ENCODE results near the gene BCAP31.

The BCAP31 gene

DNA sequence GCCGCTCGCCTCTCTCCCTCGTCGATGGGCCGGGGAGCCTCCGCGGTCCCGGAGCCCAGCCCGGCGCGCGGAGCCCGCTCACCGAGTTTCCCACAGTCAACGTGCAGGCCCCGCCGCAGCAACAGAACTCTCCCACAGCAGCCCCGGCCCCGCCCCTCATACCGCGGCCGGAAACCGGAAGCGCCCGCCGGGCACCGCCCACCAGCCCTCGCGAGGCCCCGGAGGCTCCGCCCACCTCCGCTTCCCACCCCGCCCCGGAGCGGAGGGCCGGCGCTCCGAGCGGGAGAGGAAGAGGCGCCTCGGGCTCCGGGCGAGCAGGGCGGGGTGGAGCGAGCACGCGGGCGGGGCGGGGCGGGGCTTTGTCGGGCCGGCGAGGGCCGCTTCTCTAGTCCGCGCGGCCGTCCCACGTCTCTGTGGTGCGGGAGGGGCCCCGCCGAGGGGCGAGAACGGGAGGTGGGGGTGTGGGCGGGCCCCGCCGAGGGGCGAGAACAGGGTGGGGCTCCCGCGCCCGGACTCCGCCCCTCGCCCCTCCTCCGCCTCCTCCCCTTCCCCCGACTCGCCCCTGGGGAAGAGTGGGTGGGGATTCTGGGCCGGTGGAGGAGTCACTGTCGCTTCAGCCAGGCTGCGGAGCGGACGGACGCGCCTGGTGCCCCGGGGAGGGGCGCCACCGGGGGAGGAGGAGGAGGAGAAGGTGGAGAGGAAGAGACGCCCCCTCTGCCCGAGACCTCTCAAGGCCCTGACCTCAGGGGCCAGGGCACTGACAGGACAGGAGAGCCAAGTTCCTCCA lies at the start of gene BCAP31, which contains the start of gene ABCD1:
Gene BCAP31, minus strand, starts transcription at position 136 of the 787 bp plus-strand sequence. CDS start 1,143 bp downstream, outside the sequence.
Gene ABCD1, plus strand, starts transcription at position 605 of the 787 bp plus-strand sequence. CDS start 411 bp downstream, outside the sequence.
- DNase-seq = peak; percentile 21 to 92 (median 83)

DNA sequence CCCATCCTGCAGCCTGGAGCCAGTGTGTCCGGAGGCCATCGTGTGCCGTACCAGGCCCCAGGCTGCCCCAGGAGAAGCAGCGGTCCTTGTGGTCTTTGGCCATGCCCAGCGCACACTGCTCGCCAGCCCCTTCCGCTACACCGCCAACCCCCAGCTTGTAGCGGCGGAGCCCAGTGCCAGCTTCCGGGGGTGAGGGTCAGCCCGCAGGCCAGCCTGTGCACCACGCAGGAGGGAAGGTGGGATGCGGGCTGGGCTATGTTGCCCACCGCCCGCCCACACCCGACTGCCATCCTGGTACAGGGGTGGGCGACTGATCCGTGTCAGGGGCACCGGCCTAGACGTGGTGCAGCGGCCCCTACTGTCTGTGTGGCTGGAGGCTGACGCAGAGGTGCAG lies 49.0 kb upstream of the BCAP31 start:
- DNase-seq = no peak

GRCh38 chrX:153772316-153773217 lies 48.4 kb upstream of the BCAP31 start:
- no peak for DNase-seq

DNA sequence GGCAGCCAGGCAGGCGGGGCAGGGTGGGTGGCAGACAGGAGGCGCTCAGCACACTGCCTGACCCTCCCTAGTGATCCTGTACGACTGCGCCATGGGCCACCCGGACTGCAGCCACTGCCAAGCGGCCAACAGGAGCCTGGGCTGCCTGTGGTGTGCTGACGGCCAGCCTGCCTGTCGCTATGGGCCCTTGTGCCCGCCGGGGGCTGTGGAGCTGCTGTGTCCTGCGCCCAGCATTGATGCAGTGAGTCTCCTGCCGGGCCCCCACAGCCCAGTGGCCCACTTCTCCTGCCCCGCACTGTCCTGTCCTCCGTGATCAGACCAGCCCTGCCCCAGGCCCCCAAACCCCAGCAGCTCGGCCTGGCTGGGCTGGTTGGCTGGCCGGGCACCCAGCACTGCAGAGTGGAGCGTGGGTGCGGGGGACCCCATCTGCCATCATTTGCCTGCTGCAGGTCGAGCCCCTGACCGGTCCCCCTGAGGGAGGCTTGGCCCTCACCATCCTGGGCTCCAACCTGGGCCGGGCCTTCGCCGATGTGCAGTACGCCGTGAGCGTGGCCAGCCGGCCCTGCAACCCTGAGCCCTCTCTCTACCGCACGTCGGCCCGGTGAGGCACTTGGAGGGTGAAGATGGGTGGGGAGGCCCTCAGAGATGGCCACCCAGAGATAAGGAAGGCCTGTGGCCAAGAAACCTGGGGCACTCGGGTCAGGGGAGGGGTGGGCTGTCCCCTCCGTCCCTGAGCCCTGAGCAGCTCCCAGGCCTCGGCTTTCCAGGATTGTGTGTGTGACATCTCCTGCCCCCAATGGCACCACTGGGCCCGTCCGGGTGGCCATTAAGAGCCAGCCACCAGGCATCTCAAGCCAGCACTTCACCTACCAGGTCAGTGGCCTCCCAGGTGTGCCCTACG lies 47.5 kb upstream of the BCAP31 start:
- DNase-seq = no peak

GRCh38 chrX:153770601-153771414 lies 46.6 kb upstream of the BCAP31 start:
- no peak for DNase-seq

DNA sequence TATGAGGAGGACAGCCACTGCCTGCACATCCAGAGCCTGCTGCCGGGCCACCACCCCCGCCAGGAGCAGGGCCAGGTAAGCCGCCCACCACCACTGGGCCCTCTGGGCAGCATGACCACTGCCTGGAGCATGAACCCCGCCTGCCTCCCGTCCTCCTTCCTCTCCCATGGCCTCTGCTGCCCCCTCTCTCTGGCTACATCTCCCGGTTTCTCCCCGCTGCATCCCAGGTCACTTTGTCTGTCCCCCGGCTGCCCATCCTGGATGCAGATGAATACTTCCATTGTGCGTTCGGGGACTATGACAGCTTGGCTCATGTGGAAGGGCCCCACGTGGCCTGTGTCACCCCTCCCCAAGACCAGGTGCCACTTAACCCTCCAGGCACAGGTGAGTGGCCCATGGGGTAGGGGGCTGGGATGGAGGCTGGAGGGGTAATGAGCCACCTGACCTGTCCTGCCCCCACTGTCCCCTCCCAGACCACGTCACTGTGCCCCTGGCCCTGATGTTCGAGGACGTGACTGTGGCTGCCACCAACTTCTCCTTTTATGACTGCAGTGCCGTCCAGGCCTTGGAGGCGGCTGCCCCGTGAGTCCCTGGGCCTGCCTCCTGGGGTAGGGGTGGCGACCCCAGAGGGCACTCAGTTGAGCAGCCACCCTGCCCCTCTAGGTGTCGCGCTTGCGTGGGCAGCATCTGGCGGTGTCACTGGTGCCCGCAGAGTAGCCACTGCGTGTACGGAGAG lies 45.8 kb upstream of the BCAP31 start:
- peak in 4 of 56 donors; percentile 21 to 46 (median 31) for DNase-seq

GRCh38 chrX:153769158-153769864 lies 45.1 kb upstream of the BCAP31 start:
- no peak for DNase-seq

DNA sequence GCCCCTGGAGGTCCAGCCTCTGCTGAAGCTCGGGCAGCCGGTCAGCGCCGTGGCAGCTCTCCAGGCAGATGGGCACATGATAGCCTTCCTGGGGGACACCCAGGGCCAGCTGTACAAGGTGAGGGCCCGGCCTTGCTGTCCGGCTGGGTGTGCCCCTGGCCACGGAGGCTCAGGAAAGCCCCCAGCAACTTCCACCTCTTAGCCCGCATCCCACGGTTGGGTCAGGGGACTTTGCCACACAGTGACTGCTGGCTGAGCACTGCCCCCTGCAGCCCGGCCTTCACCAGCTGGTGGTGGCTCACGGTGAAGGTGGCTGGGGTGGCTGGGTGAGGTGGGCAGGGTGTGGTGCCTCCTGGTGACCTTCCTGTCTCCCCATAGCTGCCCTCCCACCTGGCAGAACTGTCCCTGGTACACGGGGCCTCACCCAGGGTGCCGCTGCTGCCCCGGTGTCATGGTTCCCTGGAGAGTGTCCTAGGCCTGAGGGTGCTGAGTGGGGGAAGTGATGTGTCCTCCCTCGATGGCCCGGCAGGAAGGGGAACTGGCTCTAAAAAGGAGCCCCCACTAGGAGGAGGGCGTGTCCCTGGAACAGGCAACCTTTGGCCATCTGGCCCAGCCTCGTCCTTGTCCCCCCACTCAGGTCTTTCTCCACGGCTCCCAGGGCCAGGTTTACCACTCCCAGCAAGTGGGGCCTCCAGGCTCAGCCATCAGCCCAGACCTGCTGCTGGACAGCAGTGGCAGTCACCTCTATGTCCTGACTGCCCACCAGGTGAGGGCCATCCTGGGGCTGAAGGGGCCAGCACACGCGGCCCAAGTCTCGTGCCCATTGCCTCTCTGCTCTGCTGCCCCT lies 44.3 kb upstream of the BCAP31 start:
- DNase-seq = no peak

GRCh38 chrX:153767674-153768055 lies 43.5 kb upstream of the BCAP31 start:
- no peak for DNase-seq

DNA sequence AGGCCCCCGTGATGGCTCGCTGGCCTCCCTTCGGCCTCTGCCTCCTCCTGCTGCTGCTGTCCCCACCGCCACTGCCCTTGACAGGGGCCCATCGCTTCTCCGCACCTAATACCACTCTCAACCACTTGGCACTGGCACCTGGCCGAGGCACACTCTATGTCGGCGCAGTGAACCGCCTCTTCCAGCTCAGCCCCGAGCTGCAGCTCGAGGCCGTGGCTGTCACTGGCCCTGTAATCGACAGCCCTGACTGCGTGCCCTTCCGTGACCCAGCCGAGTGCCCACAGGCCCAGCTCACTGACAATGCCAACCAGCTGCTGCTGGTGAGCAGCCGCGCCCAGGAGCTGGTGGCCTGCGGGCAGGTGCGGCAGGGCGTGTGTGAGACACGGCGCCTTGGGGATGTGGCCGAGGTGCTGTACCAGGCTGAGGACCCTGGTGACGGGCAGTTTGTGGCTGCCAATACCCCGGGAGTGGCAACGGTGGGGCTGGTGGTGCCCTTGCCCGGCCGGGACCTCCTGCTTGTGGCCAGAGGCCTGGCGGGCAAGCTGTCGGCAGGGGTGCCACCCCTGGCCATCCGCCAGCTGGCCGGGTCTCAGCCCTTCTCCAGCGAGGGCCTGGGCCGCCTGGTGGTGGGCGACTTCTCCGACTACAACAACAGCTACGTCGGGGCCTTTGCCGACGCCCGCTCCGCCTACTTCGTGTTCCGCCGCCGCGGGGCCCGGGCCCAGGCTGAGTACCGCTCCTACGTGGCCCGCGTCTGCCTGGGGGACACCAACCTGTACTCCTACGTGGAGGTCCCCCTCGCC lies 42.9 kb upstream of the BCAP31 start:
- DNase-seq = no peak

- DNase-seq = peak in 37 of 56 donors; percentile 9 to 81 (median 42)
Measured at GRCh38 chrX:153766098-153766817, 42.1 kb upstream of the BCAP31 start.

- DNase-seq = peak in 55 of 56 donors; percentile 35 to 98 (median 89)
Measured at GRCh38 chrX:153765138-153766079, 41.2 kb upstream of the BCAP31 start.

GRCh38 chrX:153764786-153765137 lies 40.6 kb upstream of the BCAP31 start:
- peak in 2 of 56 donors; percentile 31 to 93 for DNase-seq

DNA sequence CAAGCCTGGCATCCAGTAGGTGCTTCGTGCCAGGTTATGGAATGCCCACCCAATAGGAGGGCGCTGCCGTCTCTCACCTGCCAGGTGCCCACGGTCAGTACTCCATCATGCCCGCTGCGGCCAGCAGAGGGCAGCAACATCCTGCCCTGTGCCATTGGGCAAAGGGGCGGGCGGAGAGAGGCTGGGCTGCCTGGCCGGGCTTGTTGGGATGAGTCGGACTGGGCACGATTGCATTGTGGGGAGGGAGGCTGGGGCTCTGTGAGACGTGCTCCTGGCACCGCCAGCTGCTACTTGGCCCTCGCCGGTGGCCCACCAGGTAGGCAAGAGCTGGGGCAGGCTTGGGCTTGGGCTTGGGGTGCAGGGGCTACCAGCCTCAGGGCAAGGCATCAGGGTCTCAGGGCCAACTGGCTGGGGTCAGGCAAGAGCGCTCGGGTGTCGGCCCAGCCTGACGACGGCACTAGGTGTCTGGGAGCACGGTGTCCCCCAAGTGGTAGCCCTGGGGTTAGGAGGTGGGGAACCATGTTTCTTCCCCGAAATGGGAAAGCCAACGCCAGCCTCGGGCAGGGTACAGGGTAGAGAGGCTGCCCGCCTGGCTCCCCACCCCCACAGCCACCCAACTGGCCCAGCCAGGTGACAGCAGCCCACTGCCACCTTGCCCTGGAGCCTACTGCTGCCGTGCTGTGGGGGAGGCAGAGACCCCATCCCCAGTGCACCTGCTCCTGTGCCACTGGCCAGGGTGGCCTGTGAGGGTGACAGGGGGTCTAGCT lies 40.0 kb upstream of the BCAP31 start, which contains the start of gene PLXNB3:
Gene PLXNB3, plus strand, starts transcription at position 261 of the 767 bp plus-strand sequence. CDS start 1,287 bp downstream, outside the sequence.
- peak in 55 of 56 donors; percentile 11 to 94 (median 78) for DNase-seq

Measured in nucleus accumbens (tissue), 56 donors.